H9 (cell line): ENCODE results near the gene PRDM13. TPM values are rescaled to one million over a fixed set of nuclear protein-coding genes. Genes with fewer than 3 reads are reported as not detected.

Experiments used
- DNase-seq: peaks from one replicate; pipeline ENCODE4 v3.0.0-alpha.2; 2017
- H2AFZ ChIP-seq: one replicate; pipeline ENCODE4 v1.6.1; 2013; ENCODE audit warnings: mild to moderate bottlenecking, low read length, control low read depth, moderate library complexity
- H2AK5ac ChIP-seq: 2 replicates; pipeline ENCODE4 v1.6.1; 2013; ENCODE audit warnings: low read length, control low read depth, mixed read lengths; ENCODE audit not compliant: insufficient read length
- H2BK120ac ChIP-seq: one replicate; pipeline ENCODE4 v1.6.1; 2013; ENCODE audit warnings: low read depth, mild to moderate bottlenecking, low read length, control low read depth, inconsistent platforms; ENCODE audit not compliant: poor library complexity, severe bottlenecking
- H2BK12ac ChIP-seq: 2 replicates; pipeline ENCODE4 v1.6.1; 2013; ENCODE audit warnings: low read length, control low read depth, mixed read lengths, low read depth; ENCODE audit not compliant: insufficient read length
- H2BK15ac ChIP-seq: 2 replicates; pipeline ENCODE4 v1.6.1; 2013; ENCODE audit warnings: low read depth, low read length, control low read depth
- H2BK20ac ChIP-seq: one replicate; pipeline ENCODE4 v1.6.1; 2013; ENCODE audit warnings: low read depth, mild to moderate bottlenecking, low read length, control low read depth, inconsistent platforms; ENCODE audit not compliant: poor library complexity, severe bottlenecking
- H2BK5ac ChIP-seq: 2 replicates; pipeline ENCODE4 v1.6.1; 2013; ENCODE audit warnings: low read length, control low read depth, mixed read lengths; ENCODE audit not compliant: insufficient read length
- H3K14ac ChIP-seq: 2 replicates; pipeline ENCODE4 v1.6.1; 2013; ENCODE audit warnings: low read length, control low read depth; ENCODE audit not compliant: insufficient read depth
- H3K18ac ChIP-seq: 2 replicates; pipeline ENCODE4 v1.6.1; 2013; ENCODE audit warnings: low read depth, mild to moderate bottlenecking, mixed read lengths, low read length, control low read depth; ENCODE audit not compliant: insufficient read length
- H3K23ac ChIP-seq: 2 replicates; pipeline ENCODE4 v1.6.1; 2013; ENCODE audit warnings: low read length, control low read depth, mixed read lengths, low read depth; ENCODE audit not compliant: insufficient read length
- H3K23me2 ChIP-seq: 2 replicates; pipeline ENCODE4 v1.6.1; 2013; ENCODE audit warnings: low read depth, mild to moderate bottlenecking, mixed read lengths, low read length, control low read depth; ENCODE audit not compliant: insufficient read length, poor library complexity, severe bottlenecking
- H3K27ac ChIP-seq: 2 replicates; pipeline ENCODE4 v1.5.1; 2013; ENCODE audit warnings: low read length, control low read depth, mixed read lengths, low read depth; ENCODE audit not compliant: insufficient read length
- H3K27me3 ChIP-seq: 2 replicates; pipeline ENCODE4 v1.6.1; 2013; ENCODE audit warnings: low read length, control low read depth, inconsistent platforms; ENCODE audit not compliant: insufficient read depth
- H3K4ac ChIP-seq: 2 replicates; pipeline ENCODE4 v1.6.1; 2013; ENCODE audit warnings: low read depth, mild to moderate bottlenecking, control low read depth, inconsistent platforms, low read length, moderate library complexity
- H3K4me1 ChIP-seq: 2 replicates; pipeline ENCODE4 v1.6.1; 2013; ENCODE audit warnings: low read length, control low read depth, inconsistent platforms; ENCODE audit not compliant: insufficient read depth
- H3K4me2 ChIP-seq: 2 replicates; pipeline ENCODE4 v1.6.1; 2013; ENCODE audit warnings: low read length, control low read depth, mixed read lengths; ENCODE audit not compliant: insufficient read length, insufficient read depth
- H3K56ac ChIP-seq: 2 replicates; pipeline ENCODE4 v1.6.1; 2013; ENCODE audit warnings: low read depth, mild to moderate bottlenecking, mixed read lengths, low read length, control low read depth; ENCODE audit not compliant: insufficient read length
- H3K79me1 ChIP-seq: 2 replicates; pipeline ENCODE4 v1.6.1; 2013; ENCODE audit warnings: low read depth, mild to moderate bottlenecking, moderate library complexity, low read length, control low read depth, inconsistent platforms; ENCODE audit not compliant: insufficient read depth, poor library complexity, severe bottlenecking
- H3K79me2 ChIP-seq: 2 replicates; pipeline ENCODE4 v1.6.1; 2013; ENCODE audit warnings: low read length, control low read depth, inconsistent platforms; ENCODE audit not compliant: insufficient read depth
- H3K9ac ChIP-seq: 2 replicates; pipeline ENCODE4 v1.6.1; 2013; ENCODE audit warnings: low read length, control low read depth, mixed read lengths; ENCODE audit not compliant: insufficient read length; ENCODE audit errors: extremely low read depth
- H3K9me3 ChIP-seq: one replicate; pipeline ENCODE4 v1.6.1; 2013; ENCODE audit warnings: low read depth, low read length, inconsistent platforms; ENCODE audit not compliant: control insufficient read depth
- H3T11ph ChIP-seq: one replicate; pipeline ENCODE4 v1.6.1; 2013; ENCODE audit warnings: mild to moderate bottlenecking, low read length, control low read depth, inconsistent platforms
- H4K20me1 ChIP-seq: one replicate; pipeline ENCODE4 v1.6.1; 2013; ENCODE audit not compliant: control insufficient read depth, insufficient read length, insufficient read depth
- H4K5ac ChIP-seq: 2 replicates; pipeline ENCODE4 v1.6.1; 2013; ENCODE audit warnings: low read depth, mild to moderate bottlenecking, mixed read lengths, low read length, control low read depth; ENCODE audit not compliant: insufficient read length
- H4K8ac ChIP-seq: replicated peaks from 2 replicates; pipeline ENCODE4 v1.6.1; 2013; ENCODE audit warnings: low read length, control low read depth, mixed read lengths, low read depth; ENCODE audit not compliant: insufficient read length
- H4K91ac ChIP-seq: 2 replicates; pipeline ENCODE4 v1.6.1; 2013; ENCODE audit warnings: low read depth, mild to moderate bottlenecking, moderate library complexity, mixed read lengths, low read length, control low read depth; ENCODE audit not compliant: insufficient read length
- H3K27ac Mint-ChIP-seq, 3 experiments: 2 replicates in 2 of 3; 3 replicates in 1 of 3; pipeline ENCODE4 v1.8.0; 2020 to 2021; ENCODE audit warnings: mixed read lengths in 3 of 3, mild to moderate bottlenecking in 1 of 3, moderate library complexity in 1 of 3
- H3K27me3 Mint-ChIP-seq: 2 replicates; pipeline ENCODE4 v1.8.0; 2021; ENCODE audit warnings: low read depth, mild to moderate bottlenecking, moderate library complexity, mixed read lengths
- H3K36me3 Mint-ChIP-seq, 3 experiments: 2 replicates in 2 of 3; 3 replicates in 1 of 3; pipeline ENCODE4 v1.8.0; 2020 to 2021; ENCODE audit warnings: low read depth in 3 of 3, mixed read lengths in 3 of 3; ENCODE audit not compliant: insufficient read depth in 1 of 3
- H3K4me1 Mint-ChIP-seq, 2 experiments: 2 replicates each; pipeline ENCODE4 v1.8.0; 2020; ENCODE audit warnings: mixed read lengths in 2 of 2
- H3K4me3 Mint-ChIP-seq, 2 experiments: 2 replicates in 1 of 2; 3 replicates in 1 of 2; pipeline ENCODE4 v1.8.0; 2020 to 2021; ENCODE audit warnings: mild to moderate bottlenecking in 2 of 2, mixed read lengths in 2 of 2, moderate library complexity in 1 of 2
- H3K9me3 Mint-ChIP-seq, 2 experiments: 2 replicates in 1 of 2; 3 replicates in 1 of 2; pipeline ENCODE4 v1.8.0; 2020; ENCODE audit warnings: mild to moderate bottlenecking in 2 of 2, mixed read lengths in 2 of 2, moderate library complexity in 1 of 2
- CTCF ChIP-seq: fragments of 200-600 bp; sonication (generic); conservative IDR thresholded peaks from 3 replicates; pipeline ENCODE4 v1.8.0; 2021; ENCODE audit warnings: antibody characterized with exemption, mild to moderate bottlenecking
- WGBS: extraction: QIAGEN DNeasy Blood & Tissue Kit; methylation state at CpG from one replicate; pipeline ENCODE4 v1.1.7; 2013; ENCODE audit warnings: missing lambda C conversion rate, low lambda C conversion rate, mixed read lengths; ENCODE audit not compliant: insufficient read length; ENCODE audit errors: extremely low coverage; 5-methylcytosine and 5-hydroxymethylcytosine counted together
- long read RNA-seq: library from polyadenylated mRNA; unstranded; transcript quantifications from one replicate; pipeline ENCODE4 v2.0.0, GENCODE V29; 2020
- total RNA-seq: library from RNA; stranded (reverse); gene quantifications from 2 replicates; pipeline ENCODE4 v1.2.1, GENCODE V29; 2021

PRDM13 gene
- 0.15 TPM in 1 of 2 replicates, not detected in the other for total RNA-seq
- long read RNA-seq, result 0 reads

- Histone ChIP-seq H4K5ac (no peak within 1 kb of the TSS), H3K79me1 (no peaks in the 10 kb centered on the region), H4K20me1 (no peaks in the 10 kb centered on the region), H3K14ac (no peak within 1 kb of the TSS), H2AFZ (no peak within 1 kb of the TSS), H3K9ac (no peak within 1 kb of the TSS), H3K27ac (no peak within 1 kb of the TSS), H3K23me2 (no peaks in the 10 kb centered on the region), H3K4me2 (peak within 1 kb of the TSS; percentile 18), H3T11ph (no peak within 1 kb of the TSS), H3K9me3 (no peaks in the 10 kb centered on the region), H3K27me3 (peaks cover 96% of the 10 kb centered on the region), H3K23ac (no peak within 1 kb of the TSS), H4K8ac (no peak within 1 kb of the TSS), H2BK5ac (no peak within 1 kb of the TSS), H2BK15ac (no peak within 1 kb of the TSS), H3K4ac (no peak within 1 kb of the TSS), H3K18ac (no peak within 1 kb of the TSS), H4K91ac (no peak within 1 kb of the TSS), H2BK120ac (no peak within 1 kb of the TSS), H3K79me2 (no peaks in the 10 kb centered on the region), H3K4me1 (no peaks in the 10 kb centered on the region), H2BK20ac (no peak within 1 kb of the TSS), H2BK12ac (no peak within 1 kb of the TSS), H3K56ac (no peak within 1 kb of the TSS), H2AK5ac (no peak within 1 kb of the TSS)
- Mint-ChIP-seq H3K27me3 (peaks cover 100% of the 10 kb centered on the region), H3K9me3 (peaks cover 0 to 6% of the 10 kb centered on the region in 2 experiments; a peak in 2 of 5 replicates), H3K27ac (no peak within 1 kb of the TSS), H3K4me1 (peaks cover 29 to 59% of the 10 kb centered on the region in 2 experiments), H3K36me3 (no peaks in the 10 kb centered on the region), H3K4me3 (peak within 1 kb of the TSS in 1 of 2 experiments; percentile 66; a peak in 3 of 5 replicates)
- peak; percentile 59 for DNase-seq
- WGBS, result no CpG with 5 or more reads among the region's 54 CpGs
- no peak for TF ChIP-seq CTCF
Observed at GRCh38 chr6:99606656-99607415, at the start of gene PRDM13. PRDM13 (plus strand) TSS chr6:99606833; CDS start chr6:99607035, 202 bp downstream.
